Endometrium (tissue), 2 donors: ENCODE measurements around the gene CKMT1B.
"Not testable (repeated sequence)": the region's sequence is repeated elsewhere in the genome, so short reads cannot be mapped to it uniquely, and the experiment has no call there.

ENCODE experiments used
- FAIRE-seq: peaks from 2 replicates; lab custom pipeline; 2012; peaks lifted over from hg19 to GRCh38; lab: Jason Lieb, UNC
- donor health status: control.
- donor health status: control.

The CKMT1B gene

GRCh38 chr15:43638464-43639204 is 44.8 kb downstream of the CKMT1B start:
- not testable (repeated sequence) for FAIRE-seq
